DMS114 treated with DMSO at 0.1 percent for 48 hours (cell line): Measurements from ENCODE around the gene PCP4.

Experiments
- DNase-seq: peaks from one replicate; lab custom pipeline; 2025; ENCODE audit not compliant: unreplicated experiment; lab: John Stamatoyannopoulos, UW

The PCP4 gene

DNA sequence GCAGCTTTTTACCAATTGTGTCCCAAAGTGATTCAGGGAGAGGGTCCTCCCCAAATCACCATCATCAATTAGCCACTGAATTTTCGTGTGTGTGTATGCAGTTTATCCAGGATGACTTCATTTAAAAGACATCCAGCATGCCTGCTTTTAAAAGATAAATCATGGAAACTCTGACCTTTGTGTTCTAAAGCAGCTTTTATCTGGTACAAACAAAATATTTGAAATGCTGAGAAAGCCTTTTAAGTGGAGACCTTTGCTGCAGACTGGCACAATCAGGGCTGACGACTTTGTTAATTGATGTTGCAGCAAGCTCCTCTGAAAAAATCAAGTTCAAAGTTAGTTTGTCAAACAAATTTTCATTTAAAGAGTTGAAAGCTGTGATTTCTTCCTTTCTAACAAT is 104.7 kb downstream of the PCP4 start:
- no peak for DNase-seq

GRCh38 chr21:39972471-39972870 is 105.2 kb downstream of the PCP4 start:
- no peak for DNase-seq

DNA sequence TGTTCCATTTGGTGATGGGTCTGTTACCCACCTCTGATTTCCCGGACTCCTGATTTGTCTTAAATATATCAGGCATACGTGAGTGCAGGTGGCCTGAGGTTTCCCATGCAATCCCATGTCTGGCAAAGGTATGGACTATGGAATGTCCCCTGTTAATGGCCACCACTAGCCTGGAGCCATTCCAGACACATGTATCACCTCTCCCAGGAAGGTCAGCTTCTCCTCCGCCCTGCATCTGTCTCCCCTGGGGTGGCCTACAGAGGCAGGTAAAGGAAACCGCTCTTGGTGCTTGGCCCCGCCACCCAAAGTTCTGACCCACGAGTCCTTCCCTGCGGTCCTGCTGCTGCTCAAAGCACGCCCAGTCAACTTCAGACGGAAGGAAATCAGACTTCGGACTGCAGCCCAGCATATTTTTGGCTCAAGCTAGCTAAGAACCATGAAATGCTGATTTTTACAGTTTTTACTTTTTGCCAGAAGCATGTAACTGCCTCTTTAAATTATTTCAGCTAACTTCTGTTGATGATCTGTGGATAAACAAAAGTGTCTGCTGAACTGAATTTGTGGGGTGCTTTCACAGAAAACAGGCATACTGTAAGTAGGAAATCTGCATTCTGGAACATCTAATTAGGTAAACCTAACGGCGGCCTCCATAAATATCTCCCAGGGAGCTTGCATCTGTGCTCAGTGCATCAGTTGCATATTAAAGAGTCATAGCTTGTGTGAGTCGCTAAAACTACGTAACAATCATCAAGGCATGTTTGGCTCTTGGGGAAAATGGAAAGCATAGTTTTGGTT is 105.9 kb downstream of the PCP4 start:
- no peak for DNase-seq

GRCh38 chr21:39976800-39977199 is 109.6 kb downstream of the PCP4 start:
- DNase-seq: no peak
